GM12878 (cell line): Measurements from ENCODE around the gene HDAC9. TPM values are rescaled to one million over a fixed set of nuclear protein-coding genes. Genes with fewer than 3 reads are reported as not detected.

Experiments used
- BCL11A ChIP-seq: IDR thresholded peaks from 2 replicates; pipeline ENCODE4 v1.6.1; 2011; ENCODE audit warnings: low read depth, low read length
- BCLAF1 ChIP-seq: fragments of 450-650 bp; IDR thresholded peaks from 2 replicates; pipeline ENCODE4 v1.6.1; 2017; ENCODE audit warnings: antibody characterized with exemption, mild to moderate bottlenecking, moderate library complexity
- CEBPB ChIP-seq, 2 experiments: fragments of 150-350 bp in 1 of 2; IDR thresholded peaks; 2 replicates each; pipeline ENCODE4 v1.6.1; 2012 to 2014; ENCODE audit warnings: low read depth in 2 of 2, low read length in 2 of 2, borderline replicate concordance in 1 of 2, inconsistent platforms in 1 of 2
- CEBPZ ChIP-seq: fragments of 150-350 bp; IDR thresholded peaks from 2 replicates; pipeline ENCODE4 v1.6.1; 2016; ENCODE audit warnings: low read depth, low read length
- CUX1 ChIP-seq: IDR thresholded peaks from 2 replicates; pipeline ENCODE4 v1.6.1; 2012; ENCODE audit warnings: improper control_type of control experiment, low read depth, low read length; ENCODE audit not compliant: insufficient replicate concordance
- FOS ChIP-seq: IDR thresholded peaks from 3 replicates; pipeline ENCODE4 v1.6.1; 2011; ENCODE audit warnings: borderline replicate concordance; ENCODE audit not compliant: insufficient read length; ENCODE audit errors: extremely low read depth
- GATAD2B ChIP-seq: fragments of 450-650 bp; conservative IDR thresholded peaks from 2 replicates; pipeline ENCODE4 v1.6.1; 2017; ENCODE audit warnings: low read depth, mild to moderate bottlenecking, moderate library complexity
- NFIC ChIP-seq: IDR thresholded peaks from 2 replicates; pipeline ENCODE4 v1.6.1; 2012; ENCODE audit warnings: low read depth, mild to moderate bottlenecking, inconsistent platforms, low read length, moderate library complexity
- PML ChIP-seq: IDR thresholded peaks from 2 replicates; pipeline ENCODE4 v1.6.1; 2012; ENCODE audit warnings: low read length, inconsistent platforms
- RCOR1 ChIP-seq: conservative IDR thresholded peaks from 2 replicates; pipeline ENCODE4 v1.6.1; 2012; ENCODE audit warnings: low read depth, low read length, improper control_type of control experiment
- SIN3A ChIP-seq: IDR thresholded peaks from 2 replicates; pipeline ENCODE4 v1.6.1; 2012; ENCODE audit warnings: low read depth, low read length, improper control_type of control experiment
- SMAD5 ChIP-seq: IDR thresholded peaks from 2 replicates; pipeline ENCODE4 v1.6.1; 2016; ENCODE audit warnings: antibody characterized with exemption, low read depth
- SMARCA5 ChIP-seq: fragments of 450-650 bp; IDR thresholded peaks from 2 replicates; pipeline ENCODE4 v1.6.1; 2017; ENCODE audit warnings: mild to moderate bottlenecking
- USF2 ChIP-seq: IDR thresholded peaks from 2 replicates; pipeline ENCODE4 v1.6.1; 2011; ENCODE audit warnings: low read depth, low read length, improper control_type of control experiment, borderline replicate concordance
- ZNF384 ChIP-seq: IDR thresholded peaks from 2 replicates; pipeline ENCODE4 v1.6.1; 2012; ENCODE audit warnings: low read depth, mild to moderate bottlenecking, low read length, improper control_type of control experiment, borderline replicate concordance
- ZZZ3 ChIP-seq: IDR thresholded peaks from 2 replicates; pipeline ENCODE4 v1.6.1; 2011; ENCODE audit warnings: low read depth; ENCODE audit not compliant: control insufficient read depth, insufficient read length
- polyA plus RNA-seq, 11 experiments: library from polyadenylated mRNA; depleted of rRNA in 4 of 11; unstranded in 6 of 11; stranded (reverse) in 5 of 11; fragments of >200 nt; fragmentation: Nextera tagmentation in 4 of 11; fragmentation: Illumina TruSeq in 1 of 11; extraction: Ambion mirVana in 4 of 11; extraction: Trizol in 1 of 11; gene quantifications; 1 replicate in 1 of 11; 2 replicates in 10 of 11; pipeline versions ENCODE4 v1.2.1 to v1.2.3, GENCODE V29; 2011 to 2016; ENCODE audit warnings: inconsistent platforms in 2 of 11, missing spikeins in 2 of 11, low read depth in 1 of 11
- total RNA-seq, 4 experiments: library from RNA; depleted of rRNA in 3 of 4; stranded (reverse); fragments of >200 nt in 3 of 4; fragmentation: Illumina TruSeq in 1 of 4; extraction: Trizol in 1 of 4; gene quantifications; 2 replicates each; pipeline versions ENCODE4 v1.2.1 to v1.2.3, GENCODE V29; 2013 to 2021

Gene HDAC9
- total and polyA plus RNA-seq, 10 of the 15 experiments (the other 5 are each of a cell fraction or from before 2014, with no cell fraction given): 0.73 to 12.8 (median 0.92) TPM

GRCh38 chr7:18866359-18867036 lies 370.9 kb downstream of the HDAC9 start (continued):
- no peak for TF ChIP-seq CEBPZ
- TF ChIP-seq SIN3A: no peak
- no peak for TF ChIP-seq ZZZ3
- no peak for TF ChIP-seq GATAD2B
- no peak for TF ChIP-seq CEBPB (IDR thresholded peaks at IDR 0.05; ENCODE audit: borderline replicate concordance in 1 of 2, low read depth in 2 of 2, low read length in 2 of 2)
- no peak for TF ChIP-seq USF2
- peak; percentile 33; the same call in 1 of the 2 replicates for TF ChIP-seq NFIC
- TF ChIP-seq SMARCA5: no peak
- TF ChIP-seq FOS: no peak
- no peak for TF ChIP-seq SMAD5
- no peak for TF ChIP-seq RCOR1
- TF ChIP-seq CUX1: no peak
- TF ChIP-seq BCLAF1: no peak
- TF ChIP-seq ZNF384: no peak
- TF ChIP-seq PML: no peak
- TF ChIP-seq BCL11A: peak; percentile 63; the same call in 1 of the 2 replicates
